Activated CD4-positive, alpha-beta memory T cell treated with anti-CD3 and anti-CD28 coated beads, Interleukin-2, amount 10 ng/mL, durations not matched to agents 7 days and 5 days (primary cell): ENCODE measurements around the gene CD44. TPM values are rescaled to one million over a fixed set of nuclear protein-coding genes. Genes with fewer than 3 reads are reported as not detected.

ENCODE experiments used
- CTCF ChIA-PET: fragments of 350-600 bp; sonication (Branson Sonifier 250); formaldehyde crosslinking; loops from one replicate; lab custom pipeline; 2021; ENCODE audit warnings: antibody characterized with exemption, inconsistent platforms; lab: Charles Lee
- POLR2A ChIA-PET: fragments of 350-600 bp; sonication (Branson Sonifier 250); formaldehyde crosslinking; loops from one replicate; lab custom pipeline; 2021; ENCODE audit warnings: antibody characterized with exemption; lab: Charles Lee
- DNase-seq: peaks from one replicate; pipeline ENCODE4 v3.0.0-alpha.2; 2020
- H3K27ac Mint-ChIP-seq: one replicate; pipeline ENCODE4 v1.8.0; 2021; ENCODE audit warnings: mild to moderate bottlenecking, mixed read lengths
- H3K27me3 Mint-ChIP-seq: one replicate; pipeline ENCODE4 v1.8.0; 2021; ENCODE audit warnings: mixed read lengths
- H3K36me3 Mint-ChIP-seq: one replicate; pipeline ENCODE4 v1.8.0; 2021; ENCODE audit warnings: low read depth, mixed read lengths
- H3K4me1 Mint-ChIP-seq: one replicate; pipeline ENCODE4 v1.8.0; 2021; ENCODE audit warnings: mixed read lengths
- H3K4me3 Mint-ChIP-seq: one replicate; pipeline ENCODE4 v1.8.0; 2021; ENCODE audit warnings: mild to moderate bottlenecking, mixed read lengths
- H3K9me3 Mint-ChIP-seq: one replicate; pipeline ENCODE4 v1.8.0; 2021; ENCODE audit warnings: mixed read lengths
- total RNA-seq, 2 experiments: library from RNA; stranded (reverse); gene quantifications; one replicate each; pipeline ENCODE4 v1.2.3, GENCODE V29; 2021

Gene CD44
- total RNA-seq, 2 experiments from 2014 or later, result 634 to 645 TPM

GRCh38 chr11:35144806-35145205 is 5.8 kb downstream of the CD44 start:
- Mint-ChIP-seq H3K27me3 (no peaks in the 10 kb centered on the region), H3K4me3 (peak overlapping the region; percentile 70), H3K27ac (peak overlapping the region; percentile 87), H3K9me3 (peaks cover 7% of the 10 kb centered on the region), H3K4me1 (peaks cover 79% of the 10 kb centered on the region), H3K36me3 (peaks cover 92% of the 10 kb centered on the region)
- no peak for DNase-seq
- ChIA-PET POLR2A (interaction anchor here (0.7 to 15.4 kb wide), 9 partner anchors 8 to 145 kb away, joined by 4 to 634 read pairs (median 5); no protein-coding TSS in a partner anchor), CTCF (interaction anchor here (0.7 to 7.5 kb wide), 3 partner anchors 20 to 66 kb away, joined by 4 to 62 read pairs (median 4); no protein-coding TSS in a partner anchor)

GRCh38 chr11:35145271-35145670 is 6.3 kb downstream of the CD44 start:
- H3K9me3 Mint-ChIP-seq, result peaks cover 7% of the 10 kb centered on the region
- H3K27me3 Mint-ChIP-seq, result no peaks in the 10 kb centered on the region
- peaks cover 92% of the 10 kb centered on the region for H3K36me3 Mint-ChIP-seq
- peak overlapping the region; percentile 87 for H3K27ac Mint-ChIP-seq
- POLR2A ChIA-PET, result interaction anchor here (1.1 to 15.4 kb wide), 13 partner anchors 9 to 250 kb away, joined by 3 to 634 read pairs (median 7); no protein-coding TSS in a partner anchor
- peak overlapping the region; percentile 70 for H3K4me3 Mint-ChIP-seq
- CTCF ChIA-PET, result interaction anchor here (1.5 to 7.5 kb wide), 3 partner anchors 19 to 115 kb away, joined by 3 to 62 read pairs (median 4); no protein-coding TSS in a partner anchor
- DNase-seq, result peak; percentile 55
- peaks cover 82% of the 10 kb centered on the region for H3K4me1 Mint-ChIP-seq

GRCh38 chr11:35146074-35146521 is 7.1 kb downstream of the CD44 start:
- CTCF ChIA-PET, result interaction anchor here (0.9 to 7.5 kb wide), 9 partner anchors 12 to 146 kb away, joined by 3 to 62 read pairs (median 4); no protein-coding TSS in a partner anchor
- Mint-ChIP-seq H3K4me3 (peak overlapping the region; percentile 70), H3K9me3 (peaks cover 10% of the 10 kb centered on the region), H3K27me3 (no peaks in the 10 kb centered on the region), H3K36me3 (peaks cover 92% of the 10 kb centered on the region), H3K27ac (peak overlapping the region; percentile 87), H3K4me1 (peaks cover 91% of the 10 kb centered on the region)
- DNase-seq, result peak; percentile 75
- POLR2A ChIA-PET, result interaction anchor here (0.7 to 15.4 kb wide), 22 partner anchors 10 to 249 kb away, joined by 3 to 634 read pairs (median 4); no protein-coding TSS in a partner anchor

- H3K4me1 Mint-ChIP-seq, result peaks cover 93% of the 10 kb centered on the region
- H3K9me3 Mint-ChIP-seq, result peaks cover 10% of the 10 kb centered on the region
- POLR2A ChIA-PET, result interaction anchor here (0.9 to 15.4 kb wide), 18 partner anchors 18 to 146 kb away, joined by 3 to 634 read pairs (median 6); no protein-coding TSS in a partner anchor
- H3K27ac Mint-ChIP-seq, result peak overlapping the region; percentile 87
- peak overlapping the region; percentile 70 for H3K4me3 Mint-ChIP-seq
- H3K27me3 Mint-ChIP-seq, result no peaks in the 10 kb centered on the region
- DNase-seq, result no peak
- CTCF ChIA-PET, result interaction anchor here (0.9 to 7.5 kb wide), 8 partner anchors 11 to 140 kb away, joined by 3 to 62 read pairs (median 4); no protein-coding TSS in a partner anchor
- peaks cover 92% of the 10 kb centered on the region for H3K36me3 Mint-ChIP-seq
Observed at GRCh38 chr11:35146711-35147110, 7.7 kb downstream of the CD44 start.

- DNase-seq, result no peak
- Mint-ChIP-seq H3K9me3 (peaks cover 10% of the 10 kb centered on the region), H3K4me1 (peaks cover 95% of the 10 kb centered on the region), H3K27ac (peak overlapping the region; percentile 87), H3K27me3 (no peaks in the 10 kb centered on the region), H3K4me3 (no peak overlapping the region), H3K36me3 (peaks cover 93% of the 10 kb centered on the region)
- ChIA-PET POLR2A (interaction anchor here (1.1 to 15.4 kb wide), 9 partner anchors 21 to 147 kb away, joined by 3 to 634 read pairs (median 7); no protein-coding TSS in a partner anchor), CTCF (interaction anchor here (0.9 to 7.5 kb wide), 5 partner anchors 10 to 89 kb away, joined by 3 to 62 read pairs (median 5); no protein-coding TSS in a partner anchor)
Observed at GRCh38 chr11:35147235-35147634, 8.3 kb downstream of the CD44 start.

- Mint-ChIP-seq H3K9me3 (peaks cover 10% of the 10 kb centered on the region), H3K27me3 (no peaks in the 10 kb centered on the region), H3K36me3 (peaks cover 98% of the 10 kb centered on the region), H3K4me3 (peak overlapping the region; percentile 7), H3K27ac (peak overlapping the region; percentile 67), H3K4me1 (peaks cover 96% of the 10 kb centered on the region)
- DNase-seq, result peak; percentile 46
- CTCF ChIA-PET, result interaction anchor here (0.8 to 7.5 kb wide), 3 partner anchors 12 to 151 kb away, joined by 3 to 62 read pairs (median 5); no protein-coding TSS in a partner anchor
- POLR2A ChIA-PET, result interaction anchor here (0.7 to 15.4 kb wide), 5 partner anchors 9 to 1092 kb away, joined by 3 to 634 read pairs (median 11); partner anchors contain the start of gene CD44
Observed at GRCh38 chr11:35148163-35148837, 9.3 kb downstream of the CD44 start.

GRCh38 chr11:35150454-35150853 is 11.5 kb downstream of the CD44 start:
- no peak for DNase-seq
- Mint-ChIP-seq H3K9me3 (peaks cover 20% of the 10 kb centered on the region), H3K27me3 (no peaks in the 10 kb centered on the region), H3K27ac (peak overlapping the region; percentile 41), H3K36me3 (peaks cover 99% of the 10 kb centered on the region), H3K4me1 (peaks cover 96% of the 10 kb centered on the region), H3K4me3 (no peak overlapping the region)
- ChIA-PET CTCF (interaction anchor here (0.6 to 7.5 kb wide), 3 partner anchors 10 to 232 kb away, joined by 3 to 62 read pairs (median 6); no protein-coding TSS in a partner anchor), POLR2A (interaction anchor here (0.7 to 15.4 kb wide), 3 partner anchors 11 to 93 kb away, joined by 3 to 634 read pairs (median 29); partner anchors contain the start of gene CD44)

GRCh38 chr11:35151241-35151640 is 12.3 kb downstream of the CD44 start:
- peaks cover 93% of the 10 kb centered on the region for H3K4me1 Mint-ChIP-seq
- CTCF ChIA-PET, result interaction anchor here (0.8 to 7.5 kb wide), 3 partner anchors 9 to 19 kb away, joined by 3 to 62 read pairs (median 6); no protein-coding TSS in a partner anchor
- peaks cover 96% of the 10 kb centered on the region for H3K36me3 Mint-ChIP-seq
- H3K27ac Mint-ChIP-seq, result peak overlapping the region; percentile 41
- no peak for DNase-seq
- no peaks in the 10 kb centered on the region for H3K27me3 Mint-ChIP-seq
- H3K9me3 Mint-ChIP-seq, result peaks cover 20% of the 10 kb centered on the region
- H3K4me3 Mint-ChIP-seq, result no peak overlapping the region
- POLR2A ChIA-PET, result interaction anchor here (4.7 to 15.4 kb wide), 2 partner anchors 12 to 17 kb away, joined by 29 to 634 read pairs; partner anchors contain the start of gene CD44

- H3K36me3 Mint-ChIP-seq, result peaks cover 91% of the 10 kb centered on the region
- H3K4me3 Mint-ChIP-seq, result no peak overlapping the region
- H3K9me3 Mint-ChIP-seq, result peaks cover 20% of the 10 kb centered on the region
- no peak for DNase-seq
- CTCF ChIA-PET, result interaction anchor here (0.8 to 7.5 kb wide), 2 partner anchors 13 to 18 kb away, joined by 3 to 62 read pairs; no protein-coding TSS in a partner anchor
- H3K27ac Mint-ChIP-seq, result no peak overlapping the region
- H3K27me3 Mint-ChIP-seq, result no peaks in the 10 kb centered on the region
- POLR2A ChIA-PET, result interaction anchor here (4.7 to 15.4 kb wide), 2 partner anchors 12 to 17 kb away, joined by 29 to 634 read pairs; partner anchors contain the start of gene CD44
- H3K4me1 Mint-ChIP-seq, result peaks cover 93% of the 10 kb centered on the region
Observed at GRCh38 chr11:35151683-35152280, 12.8 kb downstream of the CD44 start.

- H3K4me3 Mint-ChIP-seq, result no peak overlapping the region
- H3K36me3 Mint-ChIP-seq, result peaks cover 90% of the 10 kb centered on the region
- peaks cover 92% of the 10 kb centered on the region for H3K4me1 Mint-ChIP-seq
- H3K27ac Mint-ChIP-seq, result no peak overlapping the region
- POLR2A ChIA-PET, result interaction anchor here (15.4 kb wide), 1 partner anchor 16 kb away, joined by 634 read pairs; no protein-coding TSS in a partner anchor
- CTCF ChIA-PET, result no interaction called here
- H3K9me3 Mint-ChIP-seq, result peaks cover 20% of the 10 kb centered on the region
- no peak for DNase-seq
- H3K27me3 Mint-ChIP-seq, result no peaks in the 10 kb centered on the region
Observed at GRCh38 chr11:35152575-35152974, 13.6 kb downstream of the CD44 start.

- no peak overlapping the region for H3K27ac Mint-ChIP-seq
- H3K4me1 Mint-ChIP-seq, result peaks cover 93% of the 10 kb centered on the region
- POLR2A ChIA-PET, result interaction anchor here (15.4 to 30.8 kb wide), 2 partner anchors 8 to 15 kb away, joined by 634 read pairs; partner anchors contain the start of gene CD44
- no peak overlapping the region for H3K4me3 Mint-ChIP-seq
- CTCF ChIA-PET, result interaction anchor here (2.3 kb wide), 1 partner anchor 11 kb away, joined by 12 read pairs; no protein-coding TSS in a partner anchor
- no peak for DNase-seq
- H3K27me3 Mint-ChIP-seq, result no peaks in the 10 kb centered on the region
- peaks cover 90% of the 10 kb centered on the region for H3K36me3 Mint-ChIP-seq
- peaks cover 17% of the 10 kb centered on the region for H3K9me3 Mint-ChIP-seq
Observed at GRCh38 chr11:35153280-35153679, 14.3 kb downstream of the CD44 start.
